ENCODE data around the gene EFCAB9. TPM values are rescaled to one million over a fixed set of nuclear protein-coding genes. Genes with fewer than 3 reads are reported as not detected.

Gene EFCAB9
- total RNA-seq, 4 donors from 2014 or later, result not detected

DNA sequence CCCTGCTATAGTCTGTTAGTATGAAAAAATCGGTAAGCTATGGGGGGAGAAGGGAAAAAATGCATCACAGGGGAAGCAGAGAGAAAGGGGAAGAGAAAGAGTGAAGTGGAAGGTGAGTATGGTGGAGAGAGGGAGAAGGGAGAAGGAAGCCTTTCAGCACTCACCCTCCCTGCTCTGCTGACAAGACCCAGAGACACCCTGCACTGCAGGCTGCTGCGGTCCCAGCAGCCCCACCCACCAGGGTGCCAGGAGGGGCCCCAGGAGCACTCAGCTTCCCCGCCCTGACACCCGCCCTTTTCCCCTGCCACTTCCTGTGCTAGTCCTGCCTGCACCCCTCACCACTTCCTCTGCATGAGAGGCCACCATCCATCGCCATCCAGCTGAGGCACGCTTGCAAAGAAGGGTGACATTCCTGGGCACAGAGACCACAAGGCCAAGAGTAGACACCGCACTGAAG lies 18.7 kb upstream of the EFCAB9 start:
- intact Hi-C loops (cut with DNase I), result no loop called here
- no peaks in the 10 kb centered on the region for H3K27me3 ChIP-seq
- 56% methylated on average over 6 to 7 of the region's 7 CpGs for WGBS, 2 donors
- no peaks in the 10 kb centered on the region for H3K36me3 ChIP-seq
- no peaks in the 10 kb centered on the region for H3K9me3 ChIP-seq
- H3K4me1 ChIP-seq, result no peaks in the 10 kb centered on the region
- TF ChIP-seq, protein P1, sequence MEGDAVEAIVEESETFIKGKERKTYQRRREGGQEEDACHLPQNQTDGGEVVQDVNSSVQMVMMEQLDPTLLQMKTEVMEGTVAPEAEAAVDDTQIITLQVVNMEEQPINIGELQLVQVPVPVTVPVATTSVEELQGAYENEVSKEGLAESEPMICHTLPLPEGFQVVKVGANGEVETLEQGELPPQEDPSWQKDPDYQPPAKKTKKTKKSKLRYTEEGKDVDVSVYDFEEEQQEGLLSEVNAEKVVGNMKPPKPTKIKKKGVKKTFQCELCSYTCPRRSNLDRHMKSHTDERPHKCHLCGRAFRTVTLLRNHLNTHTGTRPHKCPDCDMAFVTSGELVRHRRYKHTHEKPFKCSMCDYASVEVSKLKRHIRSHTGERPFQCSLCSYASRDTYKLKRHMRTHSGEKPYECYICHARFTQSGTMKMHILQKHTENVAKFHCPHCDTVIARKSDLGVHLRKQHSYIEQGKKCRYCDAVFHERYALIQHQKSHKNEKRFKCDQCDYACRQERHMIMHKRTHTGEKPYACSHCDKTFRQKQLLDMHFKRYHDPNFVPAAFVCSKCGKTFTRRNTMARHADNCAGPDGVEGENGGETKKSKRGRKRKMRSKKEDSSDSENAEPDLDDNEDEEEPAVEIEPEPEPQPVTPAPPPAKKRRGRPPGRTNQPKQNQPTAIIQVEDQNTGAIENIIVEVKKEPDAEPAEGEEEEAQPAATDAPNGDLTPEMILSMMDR (IDR thresholded peaks at IDR 0.05), result no peak
- TF ChIP-seq POLR2A (IDR thresholded peaks at IDR 0.05), result no peak
- H3K27ac ChIP-seq, result no peak overlapping the region
- DNase-seq, result peak; percentile 32
- no peak overlapping the region for H3K4me3 ChIP-seq (replicated peaks in 1 of 3)

DNA sequence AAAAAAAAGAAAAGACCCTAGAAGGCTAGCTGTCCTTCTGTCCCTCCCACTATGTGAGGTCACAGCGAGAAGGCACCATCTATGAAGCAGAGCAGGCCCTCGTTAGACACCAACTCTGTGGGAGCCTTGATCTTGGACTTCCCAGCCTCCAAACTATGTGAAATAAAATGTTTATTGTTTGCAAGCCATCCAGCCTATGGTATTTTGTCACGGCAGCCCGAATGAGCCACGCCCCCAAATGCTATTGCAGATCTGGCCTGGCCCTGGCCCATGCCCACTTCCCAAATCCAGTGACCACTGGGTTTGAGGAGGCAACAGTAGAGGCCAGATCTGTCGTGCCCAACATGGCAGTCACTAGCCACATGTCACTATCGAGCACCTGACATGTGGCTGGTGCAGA lies 16.8 kb upstream of the EFCAB9 start:
- no peak overlapping the region for H3K4me3 ChIP-seq (replicated peaks in 1 of 3)
- H3K27me3 ChIP-seq, result no peaks in the 10 kb centered on the region
- no peak for DNase-seq
- no peaks in the 10 kb centered on the region for H3K4me1 ChIP-seq
- H3K9me3 ChIP-seq, result no peaks in the 10 kb centered on the region
- intact Hi-C loops (cut with DNase I), result no loop called here
- no peaks in the 10 kb centered on the region for H3K36me3 ChIP-seq
- TF ChIP-seq, protein P1 (IDR thresholded peaks at IDR 0.05), result no peak
- TF ChIP-seq POLR2A (IDR thresholded peaks at IDR 0.05), result no peak
- H3K27ac ChIP-seq, result no peak overlapping the region
- 88 to 94% methylated on average over 7 of the region's 7 CpGs for WGBS, 2 donors

GRCh38 chr5:172178301-172178987 lies 15.5 kb upstream of the EFCAB9 start:
- Histone ChIP-seq H3K4me3 (replicated peaks in 1 of 3) (no peak overlapping the region), H3K36me3 (no peaks in the 10 kb centered on the region), H3K27ac (no peak overlapping the region), H3K9me3 (no peaks in the 10 kb centered on the region), H3K4me1 (no peaks in the 10 kb centered on the region), H3K27me3 (no peaks in the 10 kb centered on the region)
- TF ChIP-seq, protein P1 (IDR thresholded peaks at IDR 0.05), result no peak
- TF ChIP-seq POLR2A (IDR thresholded peaks at IDR 0.05), result no peak
- intact Hi-C loops (cut with DNase I), result no loop called here
- 77 to 80% methylated on average over 15 to 18 of the region's 18 CpGs for WGBS, 2 donors
- DNase-seq, result no peak

DNA sequence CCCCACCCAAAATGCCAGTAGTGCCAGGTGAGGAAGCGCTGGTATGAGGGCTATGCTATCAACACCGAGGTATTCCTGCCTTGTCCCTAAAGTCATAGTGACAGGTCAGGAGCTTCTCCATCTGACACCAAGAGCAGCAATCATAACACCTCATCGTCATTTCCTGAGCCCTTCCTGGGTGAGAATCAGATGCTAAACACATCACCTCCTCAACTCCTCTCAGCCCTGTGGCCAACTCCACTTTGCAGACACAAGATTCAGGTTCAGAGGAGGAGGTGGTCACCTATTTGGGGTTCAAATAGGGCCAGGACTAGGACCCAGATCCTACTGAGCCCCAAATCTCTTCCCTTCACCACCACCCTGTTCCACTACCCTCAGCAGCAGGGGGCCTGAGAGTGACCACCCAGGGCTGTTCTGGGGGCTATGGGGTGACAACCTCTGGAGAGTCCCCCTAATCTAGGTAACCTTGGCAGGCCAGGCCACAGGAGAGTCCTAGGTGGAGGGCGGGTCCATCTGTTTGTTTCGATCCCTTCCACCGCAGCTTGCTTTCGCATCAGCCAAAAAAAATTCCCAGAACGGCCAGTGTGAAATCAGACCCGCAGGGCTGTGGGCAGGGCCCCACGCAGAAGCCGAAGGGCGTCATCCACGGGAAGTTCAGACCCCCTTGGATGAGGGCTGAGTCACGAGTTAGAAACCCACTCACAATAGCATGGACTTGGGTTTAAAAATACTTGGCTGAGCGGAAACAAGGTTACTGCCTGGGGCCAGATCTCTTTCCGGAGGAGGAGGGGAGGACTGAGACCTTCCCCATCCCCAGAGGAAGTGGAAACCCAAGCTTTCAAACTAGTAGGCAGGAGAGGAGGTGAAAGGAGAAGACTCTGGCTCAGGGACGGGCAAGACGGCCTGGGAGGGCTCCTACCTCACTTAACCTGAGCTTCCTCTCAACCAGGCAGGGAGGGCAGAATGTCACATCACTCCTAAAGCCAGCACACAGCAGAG lies 14.7 kb upstream of the EFCAB9 start:
- Histone ChIP-seq H3K4me1 (no peaks in the 10 kb centered on the region), H3K36me3 (no peaks in the 10 kb centered on the region), H3K9me3 (no peaks in the 10 kb centered on the region), H3K27ac (peak overlapping the region in 2 of 3 donors; percentile 24 to 50), H3K4me3 (replicated peaks in 1 of 3) (no peak overlapping the region), H3K27me3 (no peaks in the 10 kb centered on the region)
- intact Hi-C loops (cut with DNase I), result no loop called here
- WGBS, 2 donors, result 67 to 68% methylated on average over 12 to 18 of the region's 18 CpGs
- no peak for DNase-seq
- no peak for TF ChIP-seq POLR2A (IDR thresholded peaks at IDR 0.05)

DNA sequence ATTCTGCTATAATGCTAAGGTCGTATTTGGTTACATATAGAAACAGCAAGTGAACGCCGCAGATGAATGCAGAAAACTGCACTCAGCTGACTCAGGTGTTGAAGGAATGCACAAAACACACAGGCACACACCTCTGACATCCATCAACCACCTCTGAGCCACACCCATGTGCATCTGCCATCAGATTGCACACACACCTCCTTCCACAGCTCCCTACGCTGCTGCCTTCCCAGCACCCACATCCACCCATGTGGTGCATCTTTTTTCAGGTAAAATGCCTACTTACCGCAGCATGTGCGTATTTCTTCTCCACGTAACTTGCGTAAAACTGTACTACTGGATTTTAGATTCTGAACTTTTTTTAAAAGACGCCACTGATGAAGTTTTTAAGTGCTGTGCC lies 13.0 kb upstream of the EFCAB9 start:
- H3K9me3 ChIP-seq, result no peaks in the 10 kb centered on the region
- H3K4me3 ChIP-seq (replicated peaks in 1 of 3), result no peak overlapping the region
- intact Hi-C loops (cut with DNase I), result no loop called here
- 95 to 96% methylated on average over 9 of the region's 9 CpGs for WGBS, 2 donors
- DNase-seq, result no peak
- no peaks in the 10 kb centered on the region for H3K36me3 ChIP-seq
- no peaks in the 10 kb centered on the region for H3K4me1 ChIP-seq
- TF ChIP-seq POLR2A (IDR thresholded peaks at IDR 0.05), result no peak
- TF ChIP-seq, protein P1 (IDR thresholded peaks at IDR 0.05), result no peak
- no peak overlapping the region for H3K27ac ChIP-seq
- H3K27me3 ChIP-seq, result no peaks in the 10 kb centered on the region

All from thyroid gland (tissue), 4 donors.